Fibroblast of lung (primary cell): ENCODE results near the gene MEGF10. TPM values are rescaled to one million over a fixed set of nuclear protein-coding genes. Genes with fewer than 3 reads are reported as not detected.

ENCODE experiments used
- DNase-seq, 2 donors: peaks; one replicate each; pipeline versions ENCODE4 v3.0.0 to v3.0.0-alpha.2; 2010; ENCODE audit warnings: low read depth in 2 of 2
- H2AFZ ChIP-seq: 2 replicates; pipeline ENCODE4 v1.5.1; 2012; ENCODE audit warnings: low read length, control low read depth, inconsistent platforms
- H3K27ac ChIP-seq: 2 replicates; pipeline ENCODE4 v1.5.1; 2011; ENCODE audit warnings: low read length, control low read depth; ENCODE audit not compliant: insufficient read depth
- H3K27me3 ChIP-seq: 2 replicates; pipeline ENCODE4 v1.5.1; 2011; ENCODE audit warnings: mild to moderate bottlenecking, low read length; ENCODE audit not compliant: control insufficient read depth, insufficient read depth
- H3K36me3 ChIP-seq: 2 replicates; pipeline ENCODE4 v1.5.1; 2011; ENCODE audit warnings: low read length; ENCODE audit not compliant: control insufficient read depth, insufficient read depth
- H3K4me1 ChIP-seq: 2 replicates; pipeline ENCODE4 v1.5.1; 2011; ENCODE audit warnings: low read length; ENCODE audit not compliant: control insufficient read depth, insufficient read depth; ENCODE audit errors: extremely low read depth
- H3K4me2 ChIP-seq: 2 replicates; pipeline ENCODE4 v1.5.1; 2011; ENCODE audit warnings: low read length, control low read depth; ENCODE audit not compliant: insufficient read depth; ENCODE audit errors: extremely low read depth
- H3K4me3 ChIP-seq, 4 experiments: fragments of 200-600 bp in 1 of 4; sonication (generic) in 1 of 4; replicated peaks in 1 of 4; 2 replicates each; pipeline ENCODE4 v1.5.1; 2011 to 2016; ENCODE audit warnings: low read length in 4 of 4, low read depth in 3 of 4, mild to moderate bottlenecking in 3 of 4, control low read depth in 2 of 4, inconsistent platforms in 1 of 4, mixed read lengths in 1 of 4; ENCODE audit not compliant: insufficient read depth in 1 of 4; ENCODE audit errors: control extremely low read depth in 1 of 4
- H3K79me2 ChIP-seq: 2 replicates; pipeline ENCODE4 v1.5.1; 2012; ENCODE audit warnings: mild to moderate bottlenecking, low read length, inconsistent platforms; ENCODE audit not compliant: control insufficient read depth, insufficient read depth
- H3K9ac ChIP-seq: 2 replicates; pipeline ENCODE4 v1.5.1; 2011; ENCODE audit warnings: mild to moderate bottlenecking, low read length, control low read depth; ENCODE audit not compliant: insufficient read depth
- H3K9me3 ChIP-seq: 2 replicates; pipeline ENCODE4 v1.5.1; 2012; ENCODE audit warnings: low read depth, low read length; ENCODE audit not compliant: control insufficient read depth, insufficient read depth
- H4K20me1 ChIP-seq: 2 replicates; pipeline ENCODE4 v1.5.1; 2011; ENCODE audit warnings: low read length; ENCODE audit not compliant: control insufficient read depth, insufficient read depth; ENCODE audit errors: extremely low read depth
- CTCF ChIP-seq, 2 donors: IDR thresholded peaks in 1 of 2; conservative IDR thresholded peaks in 1 of 2; 1 replicate in 1 of 2; 2 replicates in 1 of 2; pipeline ENCODE4 v1.5.1; 2011 to 2012; ENCODE audit warnings: low read length in 2 of 2, control low read depth in 1 of 2, inconsistent platforms in 1 of 2, low read depth in 1 of 2, mild to moderate bottlenecking in 1 of 2
- EZH2 ChIP-seq: IDR thresholded peaks from 2 replicates; pipeline ENCODE4 v1.5.1; 2012; ENCODE audit warnings: low read length, control low read depth, mild to moderate bottlenecking; ENCODE audit errors: missing control alignments
- polyA plus RNA-seq, 2 donors: library from polyadenylated mRNA; depleted of rRNA in 1 of 2; stranded (reverse) in 1 of 2; unstranded in 1 of 2; fragments of >200 nt; gene quantifications; 2 replicates each; pipeline ENCODE4 v1.2.1, GENCODE V29; 2011 to 2012; ENCODE audit warnings: missing spikeins in 1 of 2
- total RNA-seq: library from RNA; depleted of rRNA; stranded (reverse); fragments of >200 nt; gene quantifications from 2 replicates; pipeline ENCODE4 v1.2.1, GENCODE V29; 2014

Gene MEGF10
- total and polyA plus RNA-seq, 2 donors (not counting 1 experiment from before 2014, with no cell fraction given): under 0.01 to 0.02 TPM

DNA sequence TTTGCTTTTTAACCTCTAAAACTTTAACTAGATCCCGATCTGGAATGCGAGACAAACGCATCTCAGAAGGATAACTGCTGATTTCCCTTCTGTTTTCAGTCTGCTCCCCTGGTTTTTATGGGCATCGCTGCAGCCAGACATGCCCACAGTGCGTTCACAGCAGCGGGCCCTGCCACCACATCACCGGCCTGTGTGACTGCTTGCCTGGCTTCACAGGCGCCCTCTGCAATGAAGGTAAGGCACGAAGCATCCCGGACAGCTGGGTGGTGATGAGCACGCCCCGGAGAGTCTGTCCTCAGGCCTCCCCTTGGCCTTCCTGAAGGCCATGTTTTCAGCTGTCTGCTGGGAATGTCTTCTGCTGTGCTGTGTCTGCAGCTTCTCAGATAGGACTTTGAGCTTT lies 144.0 kb downstream of the MEGF10 start:
- Histone ChIP-seq H3K4me1 (no peaks in the 10 kb centered on the region), H3K4me3 (no peak overlapping the region), H4K20me1 (no peaks in the 10 kb centered on the region), H3K36me3 (no peaks in the 10 kb centered on the region), H3K27ac (no peak overlapping the region), H3K27me3 (no peaks in the 10 kb centered on the region), H3K4me2 (no peak overlapping the region), H3K79me2 (no peaks in the 10 kb centered on the region), H3K9ac (no peak overlapping the region), H3K9me3 (no peaks in the 10 kb centered on the region), H2AFZ (no peak overlapping the region)
- no peak for TF ChIP-seq EZH2
- no peak for TF ChIP-seq CTCF (conservative IDR thresholded peaks at IDR 0.05 in 1 of 2, IDR thresholded peaks at IDR 0.05 in 1 of 2; ENCODE audit: low read depth in 1 of 2, low read length in 2 of 2)
- no peak for DNase-seq

DNA sequence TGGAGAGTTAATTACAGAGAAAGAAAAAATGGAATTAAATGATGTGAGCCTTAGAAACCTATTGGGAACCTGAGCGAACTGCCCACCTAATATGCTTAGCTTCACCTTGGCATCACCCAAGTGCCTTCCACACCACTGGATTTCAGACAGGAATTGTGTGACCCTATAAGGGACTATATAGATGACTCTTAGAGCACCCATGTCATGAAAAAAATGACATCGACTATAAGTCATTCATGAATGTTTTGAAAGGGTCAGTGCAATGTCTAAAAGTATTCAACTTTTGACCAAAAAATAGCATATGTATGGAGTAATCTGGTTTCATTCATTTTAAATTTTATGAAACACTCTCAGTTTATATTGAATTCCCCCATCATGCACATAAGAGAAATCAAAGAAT lies 145.2 kb downstream of the MEGF10 start:
- TF ChIP-seq EZH2: no peak
- TF ChIP-seq CTCF (conservative IDR thresholded peaks at IDR 0.05 in 1 of 2, IDR thresholded peaks at IDR 0.05 in 1 of 2; ENCODE audit: low read depth in 1 of 2, low read length in 2 of 2): no peak
- DNase-seq: no peak
- no peaks in the 10 kb centered on the region for H4K20me1 ChIP-seq
- H3K27ac ChIP-seq: no peak overlapping the region
- H3K4me1 ChIP-seq: no peaks in the 10 kb centered on the region
- no peaks in the 10 kb centered on the region for H3K36me3 ChIP-seq
- H3K79me2 ChIP-seq: no peaks in the 10 kb centered on the region
- H3K4me2 ChIP-seq: no peak overlapping the region
- H2AFZ ChIP-seq: no peak overlapping the region
- H3K9me3 ChIP-seq: no peaks in the 10 kb centered on the region
- H3K9ac ChIP-seq: no peak overlapping the region
- H3K4me3 ChIP-seq: no peak overlapping the region
- no peaks in the 10 kb centered on the region for H3K27me3 ChIP-seq

- TF ChIP-seq EZH2: no peak
- no peak for TF ChIP-seq CTCF (conservative IDR thresholded peaks at IDR 0.05 in 1 of 2, IDR thresholded peaks at IDR 0.05 in 1 of 2; ENCODE audit: low read depth in 1 of 2, low read length in 2 of 2)
- DNase-seq: no peak
Observed at GRCh38 chr5:127439644-127440043, 149.0 kb downstream of the MEGF10 start.

More at GRCh38 chr5:127439644-127440043, 149.0 kb downstream of the MEGF10 start:
- Histone ChIP-seq H3K27ac (no peak overlapping the region), H3K36me3 (no peaks in the 10 kb centered on the region), H3K9ac (no peak overlapping the region), H3K9me3 (no peaks in the 10 kb centered on the region), H4K20me1 (no peaks in the 10 kb centered on the region), H3K4me3 (no peak overlapping the region), H3K27me3 (no peaks in the 10 kb centered on the region), H3K4me1 (no peaks in the 10 kb centered on the region), H3K4me2 (no peak overlapping the region), H3K79me2 (no peaks in the 10 kb centered on the region), H2AFZ (no peak overlapping the region)
